ENCODE results near the gene DAZAP1. TPM values are rescaled to one million over a fixed set of nuclear protein-coding genes. Genes with fewer than 3 reads are reported as not detected.

Gene DAZAP1
- polyA plus RNA-seq, 1 of the 3 experiments (the other 2 are of a cell fraction) = 54.3 TPM

- H3K9me3 ChIP-seq = no peaks in the 10 kb centered on the region
- peaks cover 20 to 69% of the 10 kb centered on the region in 2 experiments for H3K36me3 ChIP-seq (replicated peaks in 1 of 2; ENCODE audit: control insufficient read depth in 1 of 2, insufficient read depth in 2 of 2, low read length in 1 of 2)
- ChIA-PET CTCF (interaction anchor here (7.4 kb wide), 1 partner anchor 53 kb away, joined by 81 read pairs; no protein-coding TSS in a partner anchor), POLR2A (interaction anchor here (0.5 kb wide), 1 partner anchor 22 kb away, joined by 4 read pairs; no protein-coding TSS in a partner anchor)
- H3K27me3 ChIP-seq (ENCODE audit: insufficient read depth) = no peaks in the 10 kb centered on the region
- H3K4me2 ChIP-seq = no peak overlapping the region
- DNase-seq = no peak
- TF ChIP-seq TCF12 (IDR thresholded peaks at IDR 0.05) = no peak
- H3K9ac ChIP-seq = no peak overlapping the region
- H3K4me3 ChIP-seq (ENCODE audit: low read depth in 2 of 2, low read length in 1 of 2) = no peak overlapping the region
- no peak overlapping the region for H3K27ac ChIP-seq (ENCODE audit: low read depth in 2 of 2, low read length in 1 of 2)
- H3K4me1 ChIP-seq (ENCODE audit: control insufficient read depth in 1 of 2, insufficient read depth in 2 of 2, low read depth in 1 of 2, low read length in 1 of 2) = no peaks in the 10 kb centered on the region
- H3F3A ChIP-seq (replicated peaks; ENCODE audit: insufficient read depth) = no peaks in the 10 kb centered on the region
- H2AFZ ChIP-seq (ENCODE audit: low read depth) = no peak overlapping the region
- peaks cover 4% of the 10 kb centered on the region; the same call in 1 of the 2 replicates for H3K79me2 ChIP-seq (ENCODE audit: insufficient read depth)
- H3K9me2 ChIP-seq = no peaks in the 10 kb centered on the region
- no peaks in the 10 kb centered on the region for H4K20me1 ChIP-seq (ENCODE audit: insufficient read depth)
- WGBS (ENCODE audit: low lambda C conversion rate) = 95% methylated on average over 12 of the region's 18 CpGs
Measured at GRCh38 chr19:1369214-1369805, 38.1 kb upstream of the DAZAP1 start.

DNA sequence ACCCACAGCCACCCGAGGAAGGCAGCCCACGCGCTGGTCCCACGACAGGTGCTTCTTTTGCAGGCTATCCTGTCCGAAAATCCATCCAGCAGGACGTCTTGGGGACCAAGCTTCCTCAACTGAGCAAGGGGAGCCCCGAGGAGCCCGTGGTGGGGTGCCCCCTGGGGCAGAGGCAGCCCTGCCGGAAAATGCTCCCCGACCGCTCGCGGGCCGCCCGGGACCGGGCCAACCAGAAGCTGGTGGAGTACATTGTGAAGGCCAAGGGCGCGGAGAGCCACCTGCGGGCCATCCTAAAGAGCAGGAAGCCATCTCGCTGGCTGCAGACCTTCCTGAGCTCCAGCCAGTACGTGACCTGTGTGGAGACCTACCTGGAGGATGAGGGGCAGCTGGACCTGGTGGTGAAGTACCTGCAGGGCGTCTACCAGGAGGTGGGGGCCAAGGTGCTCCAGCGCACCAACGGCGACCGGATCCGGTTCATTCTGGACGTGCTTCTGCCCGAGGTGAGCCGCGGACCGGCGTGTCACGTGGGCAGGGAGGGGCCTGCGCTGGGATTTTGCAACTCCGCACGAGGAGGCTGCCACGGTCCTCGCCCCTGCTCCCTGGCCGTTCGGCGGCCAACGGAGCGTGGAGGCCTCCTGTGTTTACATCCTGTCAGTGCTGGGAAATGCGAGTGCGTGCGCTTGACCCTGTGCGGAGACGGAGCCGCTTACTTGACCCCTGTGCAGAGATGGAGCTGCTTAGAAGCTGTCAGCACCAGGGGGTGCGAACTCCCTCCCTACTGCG, 36.6 kb upstream of the DAZAP1 start:
- no peak overlapping the region for H2AFZ ChIP-seq (ENCODE audit: low read depth)
- no peaks in the 10 kb centered on the region for H3K27me3 ChIP-seq (ENCODE audit: insufficient read depth)
- H3K9me3 ChIP-seq = no peaks in the 10 kb centered on the region
- H3K4me1 ChIP-seq (ENCODE audit: control insufficient read depth in 1 of 2, insufficient read depth in 2 of 2, low read depth in 1 of 2, low read length in 1 of 2) = no peaks in the 10 kb centered on the region
- H3K79me2 ChIP-seq (ENCODE audit: insufficient read depth) = peaks cover 3% of the 10 kb centered on the region; the same call in 1 of the 2 replicates
- CTCF ChIA-PET = interaction anchor here (0.7 to 7.4 kb wide), 9 partner anchors 10 to 132 kb away, joined by 3 to 81 read pairs (median 6); no protein-coding TSS in a partner anchor
- H3F3A ChIP-seq (replicated peaks; ENCODE audit: insufficient read depth) = peaks cover 3% of the 10 kb centered on the region
- H3K36me3 ChIP-seq (replicated peaks in 1 of 2; ENCODE audit: control insufficient read depth in 1 of 2, insufficient read depth in 2 of 2, low read length in 1 of 2) = peaks cover 17 to 60% of the 10 kb centered on the region in 2 experiments
- POLR2A ChIA-PET = interaction anchor here (0.8 kb wide), 1 partner anchor 141 kb away, joined by 3 read pairs; no protein-coding TSS in a partner anchor
- H3K9me2 ChIP-seq = no peaks in the 10 kb centered on the region
- no peak overlapping the region for H3K4me2 ChIP-seq
- WGBS (ENCODE audit: low lambda C conversion rate) = 95% methylated on average over 29 of the region's 52 CpGs
- no peaks in the 10 kb centered on the region for H4K20me1 ChIP-seq (ENCODE audit: insufficient read depth)
- DNase-seq = no peak
- no peak overlapping the region for H3K4me3 ChIP-seq (ENCODE audit: low read depth in 2 of 2, low read length in 1 of 2)
- H3K9ac ChIP-seq = no peak overlapping the region
- H3K27ac ChIP-seq (ENCODE audit: low read depth in 2 of 2, low read length in 1 of 2) = no peak overlapping the region
- TF ChIP-seq SMC3 (IDR thresholded peaks at IDR 0.05; ENCODE audit: low read depth, low read length) (no peak), GABPA (IDR thresholded peaks at IDR 0.05; ENCODE audit: low read depth) (no peak), FOXM1 (IDR thresholded peaks at IDR 0.05; ENCODE audit: low read depth) (no peak), CHD2 (IDR thresholded peaks at IDR 0.05; ENCODE audit: low read length, partially characterized antibody) (no peak), MEF2A (IDR thresholded peaks at IDR 0.05; ENCODE audit: borderline replicate concordance, low read depth) (no peak), RXRA (IDR thresholded peaks at IDR 0.05; ENCODE audit: borderline replicate concordance, low read depth) (no peak), NRF1 (IDR thresholded peaks at IDR 0.05; ENCODE audit: low read depth, low read length) (no peak), NFIC (IDR thresholded peaks at IDR 0.05; ENCODE audit: borderline replicate concordance) (no peak), RFX5 (IDR thresholded peaks at IDR 0.05; ENCODE audit: low read length) (no peak), USF2 (IDR thresholded peaks at IDR 0.05; ENCODE audit: borderline replicate concordance, low read depth, low read length) (no peak), MXI1 (IDR thresholded peaks at IDR 0.05; ENCODE audit: low read depth, low read length) (no peak), MAX (IDR thresholded peaks at IDR 0.05; ENCODE audit: low read depth) (no peak), CTCF (IDR thresholded peaks at IDR 0.05) (no peak), SIN3A (IDR thresholded peaks at IDR 0.05; ENCODE audit: borderline replicate concordance, low read depth, low read length) (no peak), RCOR1 (IDR thresholded peaks at IDR 0.05; ENCODE audit: low read length) (no peak), POLR2AphosphoS5 (IDR thresholded peaks at IDR 0.05; ENCODE audit: low read depth, low read length) (no peak), ELF1 (IDR thresholded peaks at IDR 0.05) (no peak), EP300 (IDR thresholded peaks at IDR 0.05; ENCODE audit: borderline replicate concordance in 1 of 2, low read depth in 1 of 2, low read length in 1 of 2) (no peak)
- TF ChIP-seq, protein P1, sequence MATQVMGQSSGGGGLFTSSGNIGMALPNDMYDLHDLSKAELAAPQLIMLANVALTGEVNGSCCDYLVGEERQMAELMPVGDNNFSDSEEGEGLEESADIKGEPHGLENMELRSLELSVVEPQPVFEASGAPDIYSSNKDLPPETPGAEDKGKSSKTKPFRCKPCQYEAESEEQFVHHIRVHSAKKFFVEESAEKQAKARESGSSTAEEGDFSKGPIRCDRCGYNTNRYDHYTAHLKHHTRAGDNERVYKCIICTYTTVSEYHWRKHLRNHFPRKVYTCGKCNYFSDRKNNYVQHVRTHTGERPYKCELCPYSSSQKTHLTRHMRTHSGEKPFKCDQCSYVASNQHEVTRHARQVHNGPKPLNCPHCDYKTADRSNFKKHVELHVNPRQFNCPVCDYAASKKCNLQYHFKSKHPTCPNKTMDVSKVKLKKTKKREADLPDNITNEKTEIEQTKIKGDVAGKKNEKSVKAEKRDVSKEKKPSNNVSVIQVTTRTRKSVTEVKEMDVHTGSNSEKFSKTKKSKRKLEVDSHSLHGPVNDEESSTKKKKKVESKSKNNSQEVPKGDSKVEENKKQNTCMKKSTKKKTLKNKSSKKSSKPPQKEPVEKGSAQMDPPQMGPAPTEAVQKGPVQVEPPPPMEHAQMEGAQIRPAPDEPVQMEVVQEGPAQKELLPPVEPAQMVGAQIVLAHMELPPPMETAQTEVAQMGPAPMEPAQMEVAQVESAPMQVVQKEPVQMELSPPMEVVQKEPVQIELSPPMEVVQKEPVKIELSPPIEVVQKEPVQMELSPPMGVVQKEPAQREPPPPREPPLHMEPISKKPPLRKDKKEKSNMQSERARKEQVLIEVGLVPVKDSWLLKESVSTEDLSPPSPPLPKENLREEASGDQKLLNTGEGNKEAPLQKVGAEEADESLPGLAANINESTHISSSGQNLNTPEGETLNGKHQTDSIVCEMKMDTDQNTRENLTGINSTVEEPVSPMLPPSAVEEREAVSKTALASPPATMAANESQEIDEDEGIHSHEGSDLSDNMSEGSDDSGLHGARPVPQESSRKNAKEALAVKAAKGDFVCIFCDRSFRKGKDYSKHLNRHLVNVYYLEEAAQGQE (IDR thresholded peaks at IDR 0.05; ENCODE audit: low read depth, low read length) = no peak

Measured in SK-N-SH (cell line).